ENCODE measurements around the gene USO1.

GRCh38 chr4:75722417-75722816 is 2.0 kb upstream of the USO1 start:
- TF ChIP-seq CTCF (IDR thresholded peaks at IDR 0.05): no peak
- no peak for TF ChIP-seq POLR2A (IDR thresholded peaks at IDR 0.05; ENCODE audit: low read depth)
